Gastrocnemius medialis (tissue), 4 donors: Measurements from ENCODE around the gene FUT1.

Experiments used
- POLR2A ChIP-seq, 2 donors: fragments of 450-650 bp; IDR thresholded peaks; one replicate each; pipeline ENCODE4 v1.6.1; 2017; ENCODE audit warnings: antibody characterized with exemption in 2 of 2, mild to moderate bottlenecking in 2 of 2, moderate library complexity in 2 of 2
- TF ChIP-seq, protein P1 (sequence below), 5 experiments: fragments of 450-650 bp in 3 of 5; fragments of 200-600 bp in 2 of 5; sonication (generic) in 2 of 5; IDR thresholded peaks in 4 of 5; conservative IDR thresholded peaks in 1 of 5; 1 replicate in 4 of 5; 2 replicates in 1 of 5; pipeline ENCODE4 v1.5.1; 2016 to 2019; ENCODE audit warnings: antibody characterized with exemption in 5 of 5, mild to moderate bottlenecking in 3 of 5, moderate library complexity in 3 of 5

DNA sequence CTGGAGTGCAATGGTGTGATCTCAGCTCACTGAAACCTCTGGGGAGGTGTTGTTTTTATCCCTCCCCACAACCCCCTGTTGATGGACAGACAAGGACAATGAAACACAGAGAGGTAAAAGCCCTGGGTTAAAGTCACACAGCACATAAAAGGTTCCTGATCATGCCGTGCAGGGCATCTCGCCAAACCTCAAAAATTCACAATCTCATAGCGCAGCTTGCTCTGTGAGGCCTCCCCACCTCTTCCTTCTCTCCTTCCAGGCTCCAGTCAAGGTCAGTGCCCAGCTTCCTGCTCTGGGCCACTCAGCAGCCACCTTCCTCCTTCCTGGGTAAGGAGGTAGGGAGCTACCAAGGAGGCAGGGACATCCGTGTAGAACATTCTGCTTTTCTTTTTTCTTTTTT, 54.4 kb downstream of the FUT1 start:
- TF ChIP-seq, protein P1, sequence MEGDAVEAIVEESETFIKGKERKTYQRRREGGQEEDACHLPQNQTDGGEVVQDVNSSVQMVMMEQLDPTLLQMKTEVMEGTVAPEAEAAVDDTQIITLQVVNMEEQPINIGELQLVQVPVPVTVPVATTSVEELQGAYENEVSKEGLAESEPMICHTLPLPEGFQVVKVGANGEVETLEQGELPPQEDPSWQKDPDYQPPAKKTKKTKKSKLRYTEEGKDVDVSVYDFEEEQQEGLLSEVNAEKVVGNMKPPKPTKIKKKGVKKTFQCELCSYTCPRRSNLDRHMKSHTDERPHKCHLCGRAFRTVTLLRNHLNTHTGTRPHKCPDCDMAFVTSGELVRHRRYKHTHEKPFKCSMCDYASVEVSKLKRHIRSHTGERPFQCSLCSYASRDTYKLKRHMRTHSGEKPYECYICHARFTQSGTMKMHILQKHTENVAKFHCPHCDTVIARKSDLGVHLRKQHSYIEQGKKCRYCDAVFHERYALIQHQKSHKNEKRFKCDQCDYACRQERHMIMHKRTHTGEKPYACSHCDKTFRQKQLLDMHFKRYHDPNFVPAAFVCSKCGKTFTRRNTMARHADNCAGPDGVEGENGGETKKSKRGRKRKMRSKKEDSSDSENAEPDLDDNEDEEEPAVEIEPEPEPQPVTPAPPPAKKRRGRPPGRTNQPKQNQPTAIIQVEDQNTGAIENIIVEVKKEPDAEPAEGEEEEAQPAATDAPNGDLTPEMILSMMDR (IDR thresholded peaks at IDR 0.05 in 4 of 5, conservative IDR thresholded peaks at IDR 0.05 in 1 of 5), result no peak
- TF ChIP-seq POLR2A (IDR thresholded peaks at IDR 0.05), result no peak
